Tibial nerve (tissue), 4 donors: ENCODE data around the gene OR56A4. TPM values are rescaled to one million over a fixed set of nuclear protein-coding genes. Genes with fewer than 3 reads are reported as not detected.
A peak's percentile ranks its signal among the peaks of the same experiment; 100 is the strongest.

ENCODE experiments used
- DNase-seq, 2 donors: peaks; one replicate each; pipeline ENCODE4 v3.0.0-alpha.2; 2019; ENCODE audit warnings: low spot score in 2 of 2
- H3K27ac ChIP-seq, 4 donors: fragments of 200-600 bp; sonication (generic) in 3 of 4; one replicate each; pipeline ENCODE4 v1.5.1; 2017 to 2019; ENCODE audit warnings: mild to moderate bottlenecking in 1 of 4
- H3K27me3 ChIP-seq, 2 donors: fragments of 200-600 bp; sonication (generic) in 1 of 2; one replicate each; pipeline versions ENCODE4 v1.5.1 to v1.6.0; 2017 to 2019
- H3K36me3 ChIP-seq, 3 donors: fragments of 200-600 bp; sonication (generic); one replicate each; pipeline ENCODE4 v1.5.1; 2018 to 2019
- H3K4me1 ChIP-seq, 4 donors: fragments of 200-600 bp; sonication (generic) in 3 of 4; one replicate each; pipeline ENCODE4 v1.5.1; 2017 to 2019
- H3K4me3 ChIP-seq, 4 donors: fragments of 200-600 bp; sonication (generic) in 3 of 4; one replicate each; pipeline ENCODE4 v1.5.1; 2017 to 2019; ENCODE audit warnings: mild to moderate bottlenecking in 1 of 4, moderate library complexity in 1 of 4
- H3K9me3 ChIP-seq, 4 donors: fragments of 200-600 bp; sonication (generic) in 3 of 4; one replicate each; pipeline ENCODE4 v1.5.1; 2017 to 2019
- EP300 ChIP-seq, 2 donors: sonication (generic); formaldehyde crosslinking; IDR thresholded peaks; one replicate each; pipeline ENCODE4 v1.6.1; 2017; ENCODE audit warnings: antibody characterized with exemption in 2 of 2, mild to moderate bottlenecking in 1 of 2
- POLR2A ChIP-seq, 2 donors: fragments of 450-650 bp; IDR thresholded peaks; one replicate each; pipeline ENCODE4 v1.6.1; 2017; ENCODE audit warnings: antibody characterized with exemption in 2 of 2, mild to moderate bottlenecking in 2 of 2, moderate library complexity in 2 of 2
- WGBS, 2 donors: methylation state at CpG; one replicate each; pipeline ENCODE4 v1.1.5; 2018; 5-methylcytosine and 5-hydroxymethylcytosine counted together
- total RNA-seq, 4 donors: library from RNA; depleted of rRNA; stranded (reverse); fragments of >200 nt; gene quantifications; one replicate each; pipeline ENCODE4 v1.1.0, GENCODE V29; 2016
- TF ChIP-seq, protein P1 (sequence below), 5 experiments: fragments of 200-600 bp in 3 of 5; fragments of 450-650 bp in 2 of 5; sonication (generic) in 3 of 5; IDR thresholded peaks; one replicate each; pipeline ENCODE4 v1.5.1; 2016 to 2019; ENCODE audit warnings: antibody characterized with exemption in 5 of 5, mild to moderate bottlenecking in 3 of 5, moderate library complexity in 2 of 5

The OR56A4 gene
- total RNA-seq, 4 donors from 2014 or later = not detected

DNA sequence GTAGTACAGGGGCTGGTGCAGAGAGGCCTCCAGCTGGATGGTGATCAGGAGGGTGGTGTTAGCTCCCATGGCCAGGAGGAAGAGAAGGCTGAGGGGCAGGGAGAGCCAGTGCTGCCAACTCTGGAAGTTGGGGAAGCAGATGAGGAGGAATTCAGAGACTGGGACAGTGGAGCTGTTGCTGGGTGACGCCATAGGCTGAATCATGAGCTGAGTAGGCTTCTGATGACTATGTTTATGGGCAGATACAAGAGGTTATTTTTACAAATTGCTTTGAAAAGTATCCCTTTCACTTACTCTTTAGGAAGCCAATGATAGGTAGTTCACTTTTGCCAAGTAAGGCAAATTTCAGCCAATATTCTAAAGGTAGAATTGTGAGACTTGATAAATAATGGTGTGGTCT, 20.8 kb upstream of the OR56A4 start:
- Histone ChIP-seq H3K4me1 (no peaks in the 10 kb centered on the region), H3K27me3 (no peaks in the 10 kb centered on the region), H3K4me3 (no peak overlapping the region), H3K27ac (no peak overlapping the region), H3K36me3 (no peaks in the 10 kb centered on the region), H3K9me3 (no peaks in the 10 kb centered on the region)
- TF ChIP-seq, protein P1, sequence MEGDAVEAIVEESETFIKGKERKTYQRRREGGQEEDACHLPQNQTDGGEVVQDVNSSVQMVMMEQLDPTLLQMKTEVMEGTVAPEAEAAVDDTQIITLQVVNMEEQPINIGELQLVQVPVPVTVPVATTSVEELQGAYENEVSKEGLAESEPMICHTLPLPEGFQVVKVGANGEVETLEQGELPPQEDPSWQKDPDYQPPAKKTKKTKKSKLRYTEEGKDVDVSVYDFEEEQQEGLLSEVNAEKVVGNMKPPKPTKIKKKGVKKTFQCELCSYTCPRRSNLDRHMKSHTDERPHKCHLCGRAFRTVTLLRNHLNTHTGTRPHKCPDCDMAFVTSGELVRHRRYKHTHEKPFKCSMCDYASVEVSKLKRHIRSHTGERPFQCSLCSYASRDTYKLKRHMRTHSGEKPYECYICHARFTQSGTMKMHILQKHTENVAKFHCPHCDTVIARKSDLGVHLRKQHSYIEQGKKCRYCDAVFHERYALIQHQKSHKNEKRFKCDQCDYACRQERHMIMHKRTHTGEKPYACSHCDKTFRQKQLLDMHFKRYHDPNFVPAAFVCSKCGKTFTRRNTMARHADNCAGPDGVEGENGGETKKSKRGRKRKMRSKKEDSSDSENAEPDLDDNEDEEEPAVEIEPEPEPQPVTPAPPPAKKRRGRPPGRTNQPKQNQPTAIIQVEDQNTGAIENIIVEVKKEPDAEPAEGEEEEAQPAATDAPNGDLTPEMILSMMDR (IDR thresholded peaks at IDR 0.05) = no peak
- 80 to 88% methylated on average over 1 of the region's 1 CpG for WGBS, 2 donors
- DNase-seq = no peak

GRCh38 chr11:6025056-6025455, 18.3 kb upstream of the OR56A4 start:
- DNase-seq = no peak
- WGBS, 2 donors = 75 to 86% methylated on average over 2 of the region's 2 CpGs
- Histone ChIP-seq H3K27ac (no peak overlapping the region), H3K27me3 (no peaks in the 10 kb centered on the region), H3K4me3 (no peak overlapping the region), H3K4me1 (no peaks in the 10 kb centered on the region), H3K36me3 (no peaks in the 10 kb centered on the region), H3K9me3 (no peaks in the 10 kb centered on the region)
- no peak for TF ChIP-seq POLR2A (IDR thresholded peaks at IDR 0.05)
- TF ChIP-seq EP300 (IDR thresholded peaks at IDR 0.05) = no peak
- TF ChIP-seq, protein P1 (IDR thresholded peaks at IDR 0.05) = no peak

GRCh38 chr11:6022956-6023355, 16.2 kb upstream of the OR56A4 start:
- TF ChIP-seq, protein P1 (IDR thresholded peaks at IDR 0.05) = peak; percentile 17 to 58 (median 35)
- TF ChIP-seq EP300 (IDR thresholded peaks at IDR 0.05) = no peak
- DNase-seq = peak in 1 of 2 donors; percentile 29
- Histone ChIP-seq H3K27ac (no peak overlapping the region), H3K36me3 (no peaks in the 10 kb centered on the region), H3K4me1 (no peaks in the 10 kb centered on the region), H3K4me3 (no peak overlapping the region), H3K27me3 (no peaks in the 10 kb centered on the region), H3K9me3 (no peaks in the 10 kb centered on the region)
- WGBS, 2 donors = 2% methylated on average over 4 of the region's 4 CpGs

DNA sequence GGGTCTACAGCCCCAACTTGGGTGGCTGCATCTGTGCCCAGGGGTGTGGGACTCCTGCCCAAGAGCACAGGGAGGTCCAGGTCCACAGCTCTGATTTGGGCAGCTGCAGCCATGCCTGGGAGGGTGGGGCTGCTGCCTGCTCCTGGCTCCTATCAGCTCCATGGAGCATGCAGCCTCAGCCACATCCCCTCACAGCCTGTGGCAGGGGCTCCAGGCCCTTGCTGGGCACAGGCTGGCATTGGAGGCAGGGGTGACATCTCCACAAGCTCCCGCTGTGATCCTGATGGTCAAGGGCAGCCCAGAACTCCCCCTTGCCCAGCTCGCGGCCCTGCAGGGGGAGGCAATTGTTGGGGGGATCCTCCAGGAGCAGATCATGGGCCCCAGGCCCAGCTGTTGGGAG, 6.3 kb upstream of the OR56A4 start:
- no peak for DNase-seq
- H3K36me3 ChIP-seq = no peaks in the 10 kb centered on the region
- H3K4me3 ChIP-seq = no peak overlapping the region
- no peaks in the 10 kb centered on the region for H3K4me1 ChIP-seq
- 86% methylated on average over 3 of the region's 3 CpGs; no CpG with 5 or more reads in 1 of the 2 donors for WGBS, 2 donors
- TF ChIP-seq POLR2A (IDR thresholded peaks at IDR 0.05) = no peak
- no peak for TF ChIP-seq EP300 (IDR thresholded peaks at IDR 0.05)
- TF ChIP-seq, protein P1 (IDR thresholded peaks at IDR 0.05) = no peak
- no peak overlapping the region for H3K27ac ChIP-seq
- peaks cover 0 to 10% (median 0%) of the 10 kb centered on the region in 4 donors for H3K9me3 ChIP-seq
- no peaks in the 10 kb centered on the region for H3K27me3 ChIP-seq

DNA sequence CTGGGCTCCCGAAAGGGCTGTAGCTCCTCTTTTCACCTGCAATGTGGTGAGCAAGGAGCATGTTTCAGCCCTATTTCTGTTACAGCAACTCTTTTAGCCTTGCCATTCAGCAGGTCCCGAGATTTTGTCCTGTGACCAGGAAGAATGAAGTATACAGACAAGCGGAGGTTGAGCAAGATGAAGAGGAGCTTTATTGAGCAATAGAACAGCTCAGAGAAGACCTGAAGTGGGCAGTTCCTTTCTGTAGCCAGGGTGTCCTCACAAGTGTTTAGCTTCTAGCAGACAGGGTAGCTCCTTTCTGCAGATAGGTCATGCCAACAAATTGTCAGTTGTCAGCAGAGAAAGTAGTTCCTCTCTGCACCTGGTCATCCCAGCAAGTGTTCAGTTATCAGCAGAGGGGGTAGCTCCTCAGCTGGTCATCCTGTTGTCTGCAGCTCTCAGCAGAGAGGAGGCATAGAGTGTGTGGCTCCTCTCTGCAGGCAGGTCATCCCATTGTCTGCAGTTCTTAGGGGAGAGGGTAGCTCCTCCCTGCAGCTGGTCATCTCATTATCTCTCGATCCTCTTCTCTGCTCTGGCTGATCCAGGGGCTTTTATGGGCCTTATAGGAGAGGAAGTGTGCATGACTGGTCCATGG, 5.4 kb upstream of the OR56A4 start:
- Histone ChIP-seq H3K9me3 (peaks cover 0 to 10% (median 0%) of the 10 kb centered on the region in 4 donors), H3K27ac (no peak overlapping the region), H3K4me3 (no peak overlapping the region), H3K36me3 (no peaks in the 10 kb centered on the region), H3K4me1 (no peaks in the 10 kb centered on the region), H3K27me3 (no peaks in the 10 kb centered on the region)
- no peak for DNase-seq
- WGBS, 2 donors = 77 to 80% methylated on average over 4 of the region's 4 CpGs
- TF ChIP-seq POLR2A (IDR thresholded peaks at IDR 0.05) (no peak), EP300 (IDR thresholded peaks at IDR 0.05) (no peak)
- TF ChIP-seq, protein P1 (IDR thresholded peaks at IDR 0.05) = no peak
